PC-9 (cell line): Measurements from ENCODE around the gene MTOR.

Source experiments
- CTCF ChIP-seq: fragments of 200-600 bp; sonication (generic); conservative IDR thresholded peaks from 2 replicates; pipeline ENCODE4 v1.6.1; 2017; ENCODE audit warnings: mixed run types, antibody characterized with exemption, mild to moderate bottlenecking, moderate library complexity
- EZH2 ChIP-seq: fragments of 200-600 bp; sonication (generic); IDR thresholded peaks from 2 replicates; pipeline ENCODE4 v1.8.0; 2017; ENCODE audit warnings: antibody characterized with exemption, low read depth

GRCh38 chr1:11252538-11252937 is 9.8 kb downstream of the MTOR start:
- no peak for TF ChIP-seq CTCF
- TF ChIP-seq EZH2 = no peak
